Adrenal gland (tissue), 12 donors: ENCODE measurements around the gene IGDCC3. TPM values are rescaled to one million over a fixed set of nuclear protein-coding genes. Genes with fewer than 3 reads are reported as not detected.

Experiments
- DNase-seq, 7 donors: peaks; one replicate each; pipeline ENCODE4 v3.0.0-alpha.2; 2019 to 2020
- H3K27ac ChIP-seq, 5 donors: fragments of 200-600 bp; sonication (generic) in 4 of 5; 1 replicate in 3 of 5; 2 replicates in 2 of 5; pipeline versions ENCODE4 v1.5.1 to v1.8.0; 2016 to 2020; ENCODE audit warnings: mild to moderate bottlenecking in 1 of 5
- H3K27me3 ChIP-seq: fragments of 200-600 bp; 2 replicates; pipeline ENCODE4 v1.8.0; 2021
- H3K36me3 ChIP-seq, 2 donors: fragments of 200-600 bp; replicated peaks in 1 of 2; 1 replicate in 1 of 2; 2 replicates in 1 of 2; pipeline versions ENCODE4 v1.5.1 to v1.8.0; 2018 to 2022
- H3K4me1 ChIP-seq, 2 donors: fragments of 200-600 bp; replicated peaks in 1 of 2; 1 replicate in 1 of 2; 2 replicates in 1 of 2; pipeline versions ENCODE4 v1.5.1 to v1.8.0; 2018 to 2021
- H3K4me3 ChIP-seq, 4 donors: fragments of 200-600 bp; sonication (generic) in 3 of 4; one replicate each; pipeline ENCODE4 v1.5.1; 2016 to 2018
- H3K9me3 ChIP-seq, 3 donors: fragments of 200-600 bp; sonication (generic) in 1 of 3; replicated peaks in 1 of 3; 1 replicate in 2 of 3; 2 replicates in 1 of 3; pipeline versions ENCODE4 v1.5.1 to v1.8.0; 2016 to 2021
- CTCF ChIP-seq, 6 experiments: fragments of 450-650 bp in 4 of 6; fragments of 200-600 bp in 2 of 6; sonication (generic) in 1 of 6; IDR thresholded peaks; 1 replicate in 5 of 6; 2 replicates in 1 of 6; pipeline versions ENCODE4 v1.5.1 to v1.8.0; 2016 to 2021; ENCODE audit warnings: antibody characterized with exemption in 6 of 6, mild to moderate bottlenecking in 2 of 6, moderate library complexity in 1 of 6
- POLR2A ChIP-seq, 2 donors: fragments of 450-650 bp; IDR thresholded peaks; one replicate each; pipeline ENCODE4 v1.6.1; 2017; ENCODE audit warnings: antibody characterized with exemption in 2 of 2, mild to moderate bottlenecking in 2 of 2, moderate library complexity in 1 of 2
- WGBS, 4 donors: extraction: QIAGEN DNeasy Blood & Tissue Kit in 2 of 4; methylation state at CpG; one replicate each; pipeline versions ENCODE4 v1.1.5 to v1.1.7; 2013 to 2017; 5-methylcytosine and 5-hydroxymethylcytosine counted together
- intact Hi-C, 2 donors: fragments of 100-400 bp; cut with DNase I; formaldehyde crosslinking; loops; one replicate each; pipeline versions ENCODE4 v1.14.1 to v1.15.0; 2022 to 2023
- polyA plus RNA-seq, 3 donors: library from polyadenylated mRNA; stranded (reverse); fragments of 200-250 nt in 2 of 3; fragments of 350-450 nt in 1 of 3; fragmentation: Illumina TruSeq in 1 of 3; extraction: RNeasy Lipid Tissue Mini Kit (QIAGEN cat#74804) in 1 of 3; gene quantifications; one replicate each; pipeline ENCODE4 v1.2.3, GENCODE V29; 2013 to 2014
- total RNA-seq, 9 donors: library from RNA; depleted of rRNA in 4 of 9; stranded (reverse); fragments of >200 nt in 4 of 9; fragments of 120-200 nt in 1 of 9; fragmentation: NEBNext Ultra II Directional in 1 of 9; extraction: Animal tissue kit (Norgen Biotek cat#: 25700) in 1 of 9; gene quantifications; one replicate each; pipeline versions ENCODE4 v1.1.0 to v1.2.4, GENCODE V29; 2013 to 2023
- donor health status: healthy with polysubstance abuse.
- donor health status: Bipolar disorder and iron deficiency.
- donor health status: DM: yes; HTN: yes; CAD: no.
- donor health status: DM: no; HTN: no; CAD: no.
- donor health status: DM: no; HTN: no; CAD: no.
- donor health status: DM: yes; HTN: yes; CAD: no.

IGDCC3 gene
- total and polyA plus RNA-seq, 12 donors = 0.13 to 0.39 (median 0.29) TPM; not detected in 7

- 91 to 100% (median 96%) methylated on average over 3 to 21 of the region's 21 CpGs for WGBS, 4 donors
- Histone ChIP-seq H3K27ac (no peak overlapping the region), H3K36me3 (no peaks in the 10 kb centered on the region), H3K4me1 (no peaks in the 10 kb centered on the region), H3K27me3 (no peaks in the 10 kb centered on the region), H3K4me3 (no peak overlapping the region), H3K9me3 (no peaks in the 10 kb centered on the region)
- intact Hi-C loops = no loop called here
- no peak for DNase-seq
- TF ChIP-seq POLR2A (IDR thresholded peaks at IDR 0.05) = no peak
Measured at GRCh38 chr15:65329288-65329983, 48.4 kb downstream of the IGDCC3 start.

GRCh38 chr15:65328506-65329287 is 49.1 kb downstream of the IGDCC3 start:
- H3K27ac ChIP-seq = no peak overlapping the region
- H3K36me3 ChIP-seq = no peaks in the 10 kb centered on the region
- WGBS, 4 donors = 91 to 94% (median 91%) methylated on average over 4 to 21 of the region's 21 CpGs
- H3K27me3 ChIP-seq = no peaks in the 10 kb centered on the region
- TF ChIP-seq CTCF (IDR thresholded peaks at IDR 0.05) (no peak), POLR2A (IDR thresholded peaks at IDR 0.05) (no peak)
- DNase-seq = no peak
- no peaks in the 10 kb centered on the region for H3K4me1 ChIP-seq
- H3K4me3 ChIP-seq = no peak overlapping the region
- intact Hi-C loops = no loop called here
- H3K9me3 ChIP-seq = no peaks in the 10 kb centered on the region

GRCh38 chr15:65327651-65328393 is 50.0 kb downstream of the IGDCC3 start:
- H3K4me3 ChIP-seq = no peak overlapping the region
- WGBS, 4 donors = 74 to 82% (median 78%) methylated on average over 12 of the region's 12 CpGs
- H3K36me3 ChIP-seq = no peaks in the 10 kb centered on the region
- peaks cover 0 to 5% of the 10 kb centered on the region in 2 donors for H3K4me1 ChIP-seq
- no peaks in the 10 kb centered on the region for H3K9me3 ChIP-seq
- intact Hi-C loops = no loop called here
- DNase-seq = no peak
- H3K27me3 ChIP-seq = no peaks in the 10 kb centered on the region
- no peak overlapping the region for H3K27ac ChIP-seq
- TF ChIP-seq POLR2A (IDR thresholded peaks at IDR 0.05) = no peak
- no peak for TF ChIP-seq CTCF (IDR thresholded peaks at IDR 0.05)

GRCh38 chr15:65326818-65327217 is 51.0 kb downstream of the IGDCC3 start:
- peaks cover 0 to 8% of the 10 kb centered on the region in 2 donors for H3K4me1 ChIP-seq
- 60 to 72% (median 65%) methylated on average over 2 of the region's 2 CpGs for WGBS, 4 donors
- no peak overlapping the region for H3K4me3 ChIP-seq
- no peaks in the 10 kb centered on the region for H3K9me3 ChIP-seq
- DNase-seq = no peak
- no peak overlapping the region for H3K27ac ChIP-seq
- intact Hi-C loops = no loop called here
- no peaks in the 10 kb centered on the region for H3K27me3 ChIP-seq
- H3K36me3 ChIP-seq = no peaks in the 10 kb centered on the region
- TF ChIP-seq CTCF (IDR thresholded peaks at IDR 0.05) (no peak), POLR2A (IDR thresholded peaks at IDR 0.05) (no peak)
